ENCODE data around the gene SVIL. TPM values are rescaled to one million over a fixed set of nuclear protein-coding genes. Genes with fewer than 3 reads are reported as not detected.
"Not testable (repeated sequence)": the region's sequence is repeated elsewhere in the genome, so short reads cannot be mapped to it uniquely, and the experiment has no call there.

Gene SVIL
- total RNA-seq, 4 donors from 2014 or later = 1,040 to 1,354 (median 1,121) TPM

DNA sequence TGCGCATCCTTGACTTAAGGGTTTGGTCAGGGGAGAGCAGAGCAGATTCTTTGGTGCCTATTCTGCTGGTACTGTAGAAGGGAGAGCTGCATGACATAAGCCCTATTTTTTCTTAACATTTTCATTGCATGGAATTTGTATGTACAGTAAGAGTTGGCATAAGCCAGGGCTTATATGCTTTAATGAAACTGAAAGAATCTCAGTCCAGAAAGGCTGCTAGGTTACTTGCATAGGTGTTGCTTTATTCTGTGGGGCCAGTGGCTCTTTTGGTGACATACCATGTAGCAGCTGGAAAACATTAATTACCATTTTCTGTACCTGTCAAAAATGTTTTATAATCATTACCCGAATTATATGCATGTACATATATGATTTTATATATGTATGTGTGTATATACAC is 193.8 kb downstream of the SVIL start:
- TF ChIP-seq POLR2A (IDR thresholded peaks at IDR 0.05) = no peak
- TF ChIP-seq, protein P1, sequence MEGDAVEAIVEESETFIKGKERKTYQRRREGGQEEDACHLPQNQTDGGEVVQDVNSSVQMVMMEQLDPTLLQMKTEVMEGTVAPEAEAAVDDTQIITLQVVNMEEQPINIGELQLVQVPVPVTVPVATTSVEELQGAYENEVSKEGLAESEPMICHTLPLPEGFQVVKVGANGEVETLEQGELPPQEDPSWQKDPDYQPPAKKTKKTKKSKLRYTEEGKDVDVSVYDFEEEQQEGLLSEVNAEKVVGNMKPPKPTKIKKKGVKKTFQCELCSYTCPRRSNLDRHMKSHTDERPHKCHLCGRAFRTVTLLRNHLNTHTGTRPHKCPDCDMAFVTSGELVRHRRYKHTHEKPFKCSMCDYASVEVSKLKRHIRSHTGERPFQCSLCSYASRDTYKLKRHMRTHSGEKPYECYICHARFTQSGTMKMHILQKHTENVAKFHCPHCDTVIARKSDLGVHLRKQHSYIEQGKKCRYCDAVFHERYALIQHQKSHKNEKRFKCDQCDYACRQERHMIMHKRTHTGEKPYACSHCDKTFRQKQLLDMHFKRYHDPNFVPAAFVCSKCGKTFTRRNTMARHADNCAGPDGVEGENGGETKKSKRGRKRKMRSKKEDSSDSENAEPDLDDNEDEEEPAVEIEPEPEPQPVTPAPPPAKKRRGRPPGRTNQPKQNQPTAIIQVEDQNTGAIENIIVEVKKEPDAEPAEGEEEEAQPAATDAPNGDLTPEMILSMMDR (IDR thresholded peaks at IDR 0.05 in 4 of 5, conservative IDR thresholded peaks at IDR 0.05 in 1 of 5) = no peak

DNA sequence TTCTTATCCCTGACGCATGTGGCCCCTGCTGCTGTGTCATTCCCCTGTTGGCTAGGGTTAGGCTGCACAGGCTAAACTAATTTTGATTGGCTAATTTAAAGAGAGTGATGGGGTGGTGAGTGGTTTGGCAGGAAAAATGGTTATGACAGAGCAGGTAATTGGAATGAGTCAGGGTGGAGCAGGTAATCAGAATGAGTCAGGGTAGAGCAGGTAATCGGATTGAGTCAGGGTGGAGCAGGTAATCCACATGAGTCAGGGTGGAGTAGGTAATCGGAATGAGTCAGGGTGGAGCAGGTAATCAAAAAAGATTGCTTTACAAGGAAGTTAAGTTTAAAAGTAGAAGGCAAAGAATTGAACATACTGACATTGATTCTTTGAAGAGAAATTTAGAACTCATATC is 195.8 kb downstream of the SVIL start:
- H3K4me1 ChIP-seq; DNase-seq; ATAC-seq; intact Hi-C loops (cut with DNase I; ENCODE audit: low total_unique reads); in situ Hi-C loops (cut with MboI; ENCODE audit: low sequenced_read_pairs in 4 of 4); H3K9me3 ChIP-seq; H3K27ac ChIP-seq; H3K36me3 ChIP-seq; H3K27me3 ChIP-seq; H3K4me3 ChIP-seq: not testable (repeated sequence)

More for the DNA sequence above, 193.8 kb downstream of the SVIL start:
- DNase-seq = no peak
- Histone ChIP-seq H3K27me3 (no peaks in the 10 kb centered on the region), H3K9me3 (no peaks in the 10 kb centered on the region), H3K27ac (no peak overlapping the region), H3K4me3 (no peak overlapping the region), H3K36me3 (no peaks in the 10 kb centered on the region), H3K4me1 (no peaks in the 10 kb centered on the region)
- intact Hi-C loops (cut with DNase I; ENCODE audit: low total_unique reads) = no loop called here
- in situ Hi-C loops (cut with MboI; ENCODE audit: low sequenced_read_pairs in 4 of 4) = loop anchor here in 1 of 4 donors (10.0 kb wide), 1 partner anchor 56 kb away; no protein-coding TSS in a partner anchor
- no peak for ATAC-seq

DNA sequence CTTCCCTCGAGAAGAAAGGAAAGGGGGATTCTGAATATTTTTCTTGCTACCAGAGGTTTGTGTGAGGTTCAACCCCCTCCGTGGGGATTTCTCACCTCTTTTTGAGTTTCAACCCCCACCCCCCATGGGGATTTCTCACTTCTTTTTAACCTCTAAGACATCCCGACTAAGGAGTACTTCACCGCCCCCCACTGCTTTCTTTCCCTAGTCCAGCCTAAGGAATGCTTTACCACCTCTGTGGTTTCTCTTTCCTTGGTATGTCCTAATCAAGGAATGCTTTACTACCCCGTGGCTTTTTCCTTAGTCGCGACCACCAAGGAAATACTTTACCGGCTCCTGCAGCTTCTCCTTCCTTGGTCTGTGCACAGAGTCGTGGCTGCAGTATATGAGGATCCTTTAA is 196.5 kb downstream of the SVIL start:
- ATAC-seq (no peak), DNase-seq (no peak)
- H3K4me3 ChIP-seq = no peak overlapping the region
- no peaks in the 10 kb centered on the region for H3K27me3 ChIP-seq
- peaks cover 0 to 8% of the 10 kb centered on the region in 2 donors for H3K4me1 ChIP-seq
- H3K9me3 ChIP-seq = no peaks in the 10 kb centered on the region
- no peaks in the 10 kb centered on the region for H3K36me3 ChIP-seq
- no peak for TF ChIP-seq POLR2A (IDR thresholded peaks at IDR 0.05)
- TF ChIP-seq, protein P1 (IDR thresholded peaks at IDR 0.05 in 4 of 5, conservative IDR thresholded peaks at IDR 0.05 in 1 of 5) = no peak
- no peak overlapping the region for H3K27ac ChIP-seq
- intact Hi-C loops (cut with DNase I; ENCODE audit: low total_unique reads) = no loop called here
- in situ Hi-C loops (cut with MboI; ENCODE audit: low sequenced_read_pairs in 4 of 4) = no loop called here

DNA sequence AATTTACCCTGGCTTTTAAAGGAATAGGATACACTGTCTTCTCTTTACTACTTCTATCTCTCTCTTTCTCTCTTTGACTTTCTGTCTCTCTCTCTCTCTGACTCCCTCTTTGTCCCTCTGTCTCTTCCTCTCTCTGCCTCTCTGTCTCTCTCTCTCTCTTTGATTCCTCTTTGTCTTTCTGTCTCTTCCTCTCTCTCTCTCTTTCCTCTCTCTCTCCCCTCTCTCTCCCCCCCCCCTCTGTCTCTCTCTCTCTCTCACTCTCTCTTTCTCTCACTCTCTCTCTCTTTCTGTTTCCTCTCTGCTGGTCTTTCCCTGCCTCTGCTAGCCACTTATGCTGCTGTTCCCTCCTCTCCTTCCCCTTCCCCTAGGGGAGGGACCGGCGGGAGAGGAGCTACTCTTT is 196.9 kb downstream of the SVIL start:
- H3K36me3 ChIP-seq = no peaks in the 10 kb centered on the region
- H3K27me3 ChIP-seq = no peaks in the 10 kb centered on the region
- no peak for DNase-seq
- peaks cover 0 to 8% of the 10 kb centered on the region in 2 donors for H3K4me1 ChIP-seq
- no peak overlapping the region for H3K27ac ChIP-seq
- intact Hi-C loops (cut with DNase I; ENCODE audit: low total_unique reads) (no loop called here), in situ Hi-C loops (cut with MboI; ENCODE audit: low sequenced_read_pairs in 4 of 4) (no loop called here)
- TF ChIP-seq, protein P1 (IDR thresholded peaks at IDR 0.05 in 4 of 5, conservative IDR thresholded peaks at IDR 0.05 in 1 of 5) = no peak
- no peak for TF ChIP-seq POLR2A (IDR thresholded peaks at IDR 0.05)
- no peak overlapping the region for H3K4me3 ChIP-seq
- ATAC-seq = no peak
- no peaks in the 10 kb centered on the region for H3K9me3 ChIP-seq

DNA sequence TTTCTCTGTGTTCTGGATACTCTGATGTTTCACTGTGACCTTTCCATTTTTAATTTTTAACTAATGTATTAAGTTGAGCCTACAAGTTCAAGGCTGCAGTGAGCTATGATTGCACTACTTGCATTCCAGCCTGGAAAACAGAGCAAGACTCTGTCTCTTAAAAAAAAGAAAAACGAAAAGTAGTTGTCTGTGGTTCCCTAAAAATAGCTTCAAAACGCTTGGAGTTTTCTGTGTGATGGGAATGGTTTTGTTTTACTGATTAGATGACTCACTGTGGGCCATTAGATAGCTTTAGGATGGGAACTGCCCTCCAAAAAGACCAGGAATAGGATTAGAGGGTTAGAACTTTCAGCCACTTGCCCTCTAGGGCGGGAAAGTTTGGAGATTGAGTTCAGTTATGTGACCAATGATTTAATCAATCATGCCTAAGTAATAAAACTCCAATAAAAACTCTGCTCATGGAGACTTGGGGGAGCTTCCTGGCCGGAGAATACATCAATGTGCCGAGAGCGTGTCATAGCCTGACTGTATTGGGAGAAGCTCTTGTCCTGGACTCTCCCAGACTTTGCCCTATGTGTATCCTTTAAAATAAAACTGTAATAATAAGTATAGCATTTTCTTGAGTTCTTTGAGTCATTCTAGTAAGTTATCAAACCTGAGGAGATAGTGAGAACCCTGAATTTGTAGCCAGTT is 198.8 kb downstream of the SVIL start:
- Histone ChIP-seq H3K27me3 (no peaks in the 10 kb centered on the region), H3K4me3 (no peak overlapping the region), H3K36me3 (no peaks in the 10 kb centered on the region), H3K4me1 (peaks cover 0 to 8% of the 10 kb centered on the region in 2 donors), H3K27ac (no peak overlapping the region), H3K9me3 (no peaks in the 10 kb centered on the region)
- in situ Hi-C loops (cut with MboI; ENCODE audit: low sequenced_read_pairs in 4 of 4) (no loop called here), intact Hi-C loops (cut with DNase I; ENCODE audit: low total_unique reads) (no loop called here)
- no peak for ATAC-seq
- no peak for DNase-seq
- TF ChIP-seq, protein P1 (IDR thresholded peaks at IDR 0.05 in 4 of 5, conservative IDR thresholded peaks at IDR 0.05 in 1 of 5) = no peak
- TF ChIP-seq POLR2A (IDR thresholded peaks at IDR 0.05) = no peak
